Transverse colon (tissue), 4 donors: Measurements from ENCODE around the gene CACNA1E. TPM values are rescaled to one million over a fixed set of nuclear protein-coding genes. Genes with fewer than 3 reads are reported as not detected.

Experiments used
- DNase-seq: peaks from one replicate; pipeline ENCODE4 v3.0.0-alpha.2; 2019
- H3K27ac ChIP-seq, 4 donors: fragments of 200-600 bp; sonication (generic); 2 replicates each; pipeline ENCODE4 v1.5.1; 2016 to 2018; ENCODE audit warnings: inconsistent platforms in 4 of 4
- H3K27me3 ChIP-seq: fragments of 200-600 bp; sonication (generic); 2 replicates; pipeline ENCODE4 v1.5.1; 2017; ENCODE audit warnings: inconsistent platforms
- H3K36me3 ChIP-seq, 4 donors: fragments of 200-600 bp; sonication (generic); 2 replicates each; pipeline ENCODE4 v1.5.1; 2017 to 2019; ENCODE audit warnings: inconsistent platforms in 4 of 4
- H3K4me1 ChIP-seq, 4 donors: fragments of 200-600 bp; sonication (generic); 2 replicates each; pipeline ENCODE4 v1.5.1; 2017 to 2020; ENCODE audit warnings: inconsistent platforms in 4 of 4
- H3K4me3 ChIP-seq, 4 donors: fragments of 200-600 bp; sonication (generic); 1 replicate in 1 of 4; 2 replicates in 3 of 4; pipeline versions ENCODE4 v1.5.1 to v1.6.1; 2017 to 2019; ENCODE audit warnings: inconsistent platforms in 4 of 4
- H3K9me3 ChIP-seq, 2 donors: fragments of 200-600 bp; sonication (generic); 2 replicates each; pipeline ENCODE4 v1.5.1; 2017 to 2019; ENCODE audit warnings: inconsistent platforms in 2 of 2
- EP300 ChIP-seq: sonication (generic); formaldehyde crosslinking; IDR thresholded peaks from one replicate; pipeline ENCODE4 v1.6.1; 2017; ENCODE audit warnings: antibody characterized with exemption, low read depth
- POLR2A ChIP-seq: fragments of 450-650 bp; IDR thresholded peaks from one replicate; pipeline ENCODE4 v1.6.1; 2016; ENCODE audit warnings: antibody characterized with exemption, mild to moderate bottlenecking, moderate library complexity
- POLR2AphosphoS5 ChIP-seq, 3 donors: sonication (generic); formaldehyde crosslinking; IDR thresholded peaks; one replicate each; pipeline ENCODE4 v1.6.1; 2016; ENCODE audit warnings: antibody characterized with exemption in 3 of 3
- WGBS, 2 donors: methylation state at CpG; one replicate each; pipeline ENCODE4 v1.1.5; 2018; ENCODE audit warnings: low coverage in 1 of 2; 5-methylcytosine and 5-hydroxymethylcytosine counted together
- in situ Hi-C, 4 donors: fragments of 200-750 bp; cut with MboI; loops; one replicate each; pipeline versions ENCODE4 v1.15.0 to v1.15.1; 2017; ENCODE audit warnings: low sequenced_read_pairs in 3 of 4, low pct_ligation_motif_present in 1 of 4, low pct_unique_long_range_greater_than_20kb in 1 of 4
- intact Hi-C: fragments of 100-400 bp; cut with DNase I; formaldehyde crosslinking; loops from one replicate; pipeline ENCODE4 v1.15.1; 2023; ENCODE audit warnings: low total_unique reads
- total RNA-seq, 4 donors: library from RNA; depleted of rRNA; stranded (reverse); fragments of >200 nt; gene quantifications; one replicate each; pipeline ENCODE4 v1.1.0, GENCODE V29; 2016
- TF ChIP-seq, protein P1 (sequence below), 5 experiments: fragments of 200-600 bp in 3 of 5; fragments of 450-650 bp in 2 of 5; sonication (generic) in 3 of 5; IDR thresholded peaks; 1 replicate in 2 of 5; 2 replicates in 3 of 5; pipeline ENCODE4 v1.5.1; 2016 to 2017; ENCODE audit warnings: antibody characterized with exemption in 5 of 5, inconsistent platforms in 3 of 5, mild to moderate bottlenecking in 2 of 5, moderate library complexity in 1 of 5

Gene CACNA1E
- total RNA-seq, 4 donors from 2014 or later = under 0.01 to 0.16 (median 0.14) TPM; not detected in 1

DNA sequence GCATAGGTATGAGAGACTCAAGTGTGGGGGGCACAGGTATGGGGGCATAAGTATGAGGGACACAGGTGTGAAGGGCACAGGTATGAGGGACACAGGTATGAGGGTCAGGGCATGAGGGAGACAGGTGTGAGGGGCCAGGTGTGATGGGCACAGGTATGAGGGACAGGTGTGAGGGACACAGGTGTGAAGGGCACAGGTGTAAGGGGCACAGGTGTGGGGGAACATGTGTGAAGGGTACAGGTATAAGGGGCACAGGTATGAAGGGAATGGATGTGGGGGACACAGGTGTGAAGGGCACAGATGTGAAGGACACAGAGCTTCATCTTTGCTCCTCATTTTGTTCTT, 41.2 kb upstream of the CACNA1E start:
- no peak for DNase-seq
- peaks cover 0 to 4% (median 2%) of the 10 kb centered on the region in 4 donors for H3K4me1 ChIP-seq
- no peak overlapping the region for H3K4me3 ChIP-seq
- no peaks in the 10 kb centered on the region for H3K36me3 ChIP-seq
- H3K9me3 ChIP-seq = no peaks in the 10 kb centered on the region
- in situ Hi-C loops (loop anchor here in 1 of 4 donors (10.0 kb wide), 1 partner anchor 57 kb away; no protein-coding TSS in a partner anchor), intact Hi-C loops (no loop called here)
- H3K27me3 ChIP-seq = no peaks in the 10 kb centered on the region
- TF ChIP-seq POLR2A = no peak
- TF ChIP-seq POLR2AphosphoS5 (IDR thresholded peaks at IDR 0.05) = no peak
- TF ChIP-seq EP300 = no peak
- TF ChIP-seq, protein P1, sequence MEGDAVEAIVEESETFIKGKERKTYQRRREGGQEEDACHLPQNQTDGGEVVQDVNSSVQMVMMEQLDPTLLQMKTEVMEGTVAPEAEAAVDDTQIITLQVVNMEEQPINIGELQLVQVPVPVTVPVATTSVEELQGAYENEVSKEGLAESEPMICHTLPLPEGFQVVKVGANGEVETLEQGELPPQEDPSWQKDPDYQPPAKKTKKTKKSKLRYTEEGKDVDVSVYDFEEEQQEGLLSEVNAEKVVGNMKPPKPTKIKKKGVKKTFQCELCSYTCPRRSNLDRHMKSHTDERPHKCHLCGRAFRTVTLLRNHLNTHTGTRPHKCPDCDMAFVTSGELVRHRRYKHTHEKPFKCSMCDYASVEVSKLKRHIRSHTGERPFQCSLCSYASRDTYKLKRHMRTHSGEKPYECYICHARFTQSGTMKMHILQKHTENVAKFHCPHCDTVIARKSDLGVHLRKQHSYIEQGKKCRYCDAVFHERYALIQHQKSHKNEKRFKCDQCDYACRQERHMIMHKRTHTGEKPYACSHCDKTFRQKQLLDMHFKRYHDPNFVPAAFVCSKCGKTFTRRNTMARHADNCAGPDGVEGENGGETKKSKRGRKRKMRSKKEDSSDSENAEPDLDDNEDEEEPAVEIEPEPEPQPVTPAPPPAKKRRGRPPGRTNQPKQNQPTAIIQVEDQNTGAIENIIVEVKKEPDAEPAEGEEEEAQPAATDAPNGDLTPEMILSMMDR (IDR thresholded peaks at IDR 0.05) = no peak
- H3K27ac ChIP-seq = no peak overlapping the region

DNA sequence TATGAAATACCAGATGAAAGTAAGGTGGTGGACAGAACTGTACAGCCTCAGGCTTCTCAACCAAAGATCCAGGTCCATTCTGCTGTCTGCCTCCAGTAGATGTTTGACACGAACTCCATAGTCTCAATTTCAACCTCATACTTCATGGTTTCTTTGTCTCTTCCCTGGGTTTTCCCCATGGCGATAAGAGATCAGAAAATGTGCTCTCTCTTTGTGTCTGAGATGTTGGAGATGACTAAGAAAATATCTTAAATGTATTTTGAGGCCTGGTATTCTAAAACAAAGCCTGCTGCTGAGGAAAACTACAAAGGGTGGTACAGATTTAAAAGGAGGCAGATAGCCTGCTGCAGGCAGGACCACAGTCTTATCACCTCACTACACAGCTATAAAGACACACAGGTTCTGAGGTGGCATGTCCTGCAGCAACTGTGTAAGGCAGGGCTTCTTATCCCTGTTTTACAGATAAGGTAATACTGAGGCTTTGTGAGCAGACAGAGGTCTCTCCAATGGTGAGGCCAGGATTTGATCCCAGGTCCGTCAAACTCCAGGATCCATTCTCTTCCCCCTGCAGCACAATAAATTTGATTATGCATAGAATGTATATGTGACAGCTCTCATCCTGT, 40.0 kb upstream of the CACNA1E start:
- WGBS, 2 donors = 78 to 89% methylated on average over 3 of the region's 3 CpGs
- no peaks in the 10 kb centered on the region for H3K36me3 ChIP-seq
- no peak overlapping the region for H3K4me3 ChIP-seq
- no peak for TF ChIP-seq POLR2A
- no peak for TF ChIP-seq POLR2AphosphoS5 (IDR thresholded peaks at IDR 0.05)
- TF ChIP-seq, protein P1 (IDR thresholded peaks at IDR 0.05) = no peak
- TF ChIP-seq EP300 = no peak
- intact Hi-C loops = no loop called here
- no peaks in the 10 kb centered on the region for H3K27me3 ChIP-seq
- H3K9me3 ChIP-seq = no peaks in the 10 kb centered on the region
- no peak for DNase-seq
- in situ Hi-C loops = loop anchor here in 1 of 4 donors (10.0 kb wide), 1 partner anchor 59 kb away; no protein-coding TSS in a partner anchor
- H3K4me1 ChIP-seq = peaks cover 0 to 4% (median 2%) of the 10 kb centered on the region in 4 donors
- H3K27ac ChIP-seq = no peak overlapping the region

DNA sequence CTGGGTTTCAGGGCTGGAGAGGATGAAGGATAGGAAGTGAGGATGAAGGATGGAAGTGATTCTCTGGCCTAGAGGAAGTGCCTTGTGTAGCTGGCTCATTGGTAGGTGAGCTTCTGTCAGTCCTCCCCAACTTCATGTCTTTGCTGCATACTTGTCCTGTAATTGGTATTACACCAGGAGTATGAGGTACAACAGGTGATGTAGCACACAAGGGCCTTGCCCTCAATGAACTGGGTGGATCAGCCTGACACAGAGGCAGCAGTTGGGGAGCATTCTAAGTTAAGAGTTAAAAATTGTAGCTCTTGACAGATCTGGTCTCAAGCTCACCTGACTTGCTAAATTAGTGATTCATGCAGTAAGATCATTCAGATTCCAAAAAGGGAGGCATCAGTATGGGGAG, 37.9 kb upstream of the CACNA1E start:
- in situ Hi-C loops (loop anchor here in 1 of 4 donors (10.0 kb wide), 1 partner anchor 61 kb away; no protein-coding TSS in a partner anchor), intact Hi-C loops (no loop called here)
- H3K27ac ChIP-seq = no peak overlapping the region
- H3K4me3 ChIP-seq = no peak overlapping the region
- H3K9me3 ChIP-seq = no peaks in the 10 kb centered on the region
- H3K4me1 ChIP-seq = peaks cover 0 to 4% (median 2%) of the 10 kb centered on the region in 4 donors
- H3K27me3 ChIP-seq = no peaks in the 10 kb centered on the region
- H3K36me3 ChIP-seq = no peaks in the 10 kb centered on the region
- TF ChIP-seq POLR2AphosphoS5 (IDR thresholded peaks at IDR 0.05) (no peak), EP300 (no peak), POLR2A (no peak)
- TF ChIP-seq, protein P1 (IDR thresholded peaks at IDR 0.05) = no peak
- no peak for DNase-seq

DNA sequence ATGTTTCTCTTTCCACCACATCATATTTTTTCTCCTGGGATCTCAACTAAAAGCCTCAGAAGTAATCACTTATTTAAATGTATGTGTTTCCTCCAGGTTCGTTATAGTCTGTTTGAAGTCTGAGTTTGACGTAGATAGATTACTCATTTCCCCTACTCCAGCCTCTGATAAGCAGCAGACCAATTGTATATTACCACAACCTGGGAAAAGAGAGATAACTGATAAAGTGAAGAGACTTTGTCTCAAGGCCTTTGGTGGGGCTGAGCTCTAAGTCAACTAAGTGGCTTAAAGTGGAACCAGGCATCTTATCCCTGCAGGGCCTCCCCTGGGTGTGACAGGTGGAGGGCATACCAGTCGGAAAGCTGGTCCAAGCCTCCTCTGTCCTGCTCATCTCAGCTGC, 34.9 kb upstream of the CACNA1E start:
- H3K36me3 ChIP-seq = no peaks in the 10 kb centered on the region
- TF ChIP-seq POLR2A (no peak), EP300 (no peak), POLR2AphosphoS5 (IDR thresholded peaks at IDR 0.05) (no peak)
- TF ChIP-seq, protein P1 (IDR thresholded peaks at IDR 0.05) = no peak
- no peaks in the 10 kb centered on the region for H3K4me1 ChIP-seq
- no peaks in the 10 kb centered on the region for H3K27me3 ChIP-seq
- H3K4me3 ChIP-seq = no peak overlapping the region
- intact Hi-C loops = no loop called here
- in situ Hi-C loops = loop anchor here in 1 of 4 donors (10.0 kb wide), 1 partner anchor 64 kb away; no protein-coding TSS in a partner anchor
- H3K27ac ChIP-seq = no peak overlapping the region
- no peak for DNase-seq
- H3K9me3 ChIP-seq = no peaks in the 10 kb centered on the region
- WGBS, 2 donors = 25 to 65% methylated on average over 2 to 3 of the region's 3 CpGs
